ENCODE results near the gene TOP1.

GRCh38 chr20:41162396-41162795, 133.8 kb downstream of the TOP1 start:
- no peak for TF ChIP-seq CTCF (IDR thresholded peaks at IDR 0.05; ENCODE audit: low read depth, low read length, poor library complexity, severe bottlenecking)
- no peak for TF ChIP-seq EZH2phosphoT487 (IDR thresholded peaks at IDR 0.05; ENCODE audit: borderline replicate concordance, low read length)
